WERI-Rb-1 (cell line): Measurements from ENCODE around the gene LENG1.
"Not testable (repeated sequence)": the region's sequence is repeated elsewhere in the genome, so short reads cannot be mapped to it uniquely, and the experiment has no call there.

Source experiments
- DNase-seq: peaks from one replicate; pipeline ENCODE4 v3.0.0-alpha.2; 2020
- H3K27ac ChIP-seq: fragments of 250-450 bp; sonication (Bioruptor Pico); 2 replicates; pipeline ENCODE4 v1.5.1; 2020; ENCODE audit warnings: mild to moderate bottlenecking, moderate library complexity
- H3K27me3 ChIP-seq: fragments of 250-450 bp; sonication (Bioruptor Pico); 2 replicates; pipeline ENCODE4 v1.5.1; 2021; ENCODE audit warnings: mild to moderate bottlenecking, low read depth, moderate library complexity; ENCODE audit not compliant: insufficient read depth, severe bottlenecking
- H3K36me3 ChIP-seq: fragments of 250-450 bp; sonication (Bioruptor Pico); 2 replicates; pipeline ENCODE4 v1.5.1; 2020; ENCODE audit warnings: mild to moderate bottlenecking, moderate library complexity
- H3K4me3 ChIP-seq: 2 replicates; pipeline ENCODE4 v1.5.1; 2011; ENCODE audit warnings: low read depth, mild to moderate bottlenecking, control low read depth, low read length
- H3K9me3 ChIP-seq: fragments of 250-450 bp; sonication (Bioruptor Pico); 2 replicates; pipeline ENCODE4 v1.5.1; 2021; ENCODE audit warnings: mild to moderate bottlenecking, moderate library complexity; ENCODE audit not compliant: severe bottlenecking
- TF ChIP-seq, protein P1 (sequence below): IDR thresholded peaks from 2 replicates; pipeline ENCODE4 v1.5.1; 2011; ENCODE audit warnings: low read depth, mild to moderate bottlenecking, control low read depth, inconsistent platforms, low read length

LENG1 gene

DNA sequence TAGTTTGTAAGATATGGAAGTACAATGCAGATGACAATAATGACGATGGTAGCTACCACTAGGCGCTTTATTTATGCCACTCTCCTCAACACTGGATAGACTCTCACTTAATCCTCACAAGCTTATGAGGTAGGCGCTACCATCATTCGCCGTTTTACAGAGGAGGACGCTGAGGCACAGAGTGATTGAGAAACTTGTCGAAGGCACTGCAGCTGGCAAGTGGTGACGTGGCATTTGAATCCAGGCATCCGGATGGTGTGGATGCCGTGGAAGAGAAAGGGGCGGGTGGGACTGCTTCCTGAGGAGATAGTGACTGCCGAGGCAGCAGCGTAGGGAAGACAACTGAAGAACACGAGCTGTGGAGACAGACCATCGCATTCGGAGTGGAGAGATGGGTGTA, 39.9 kb upstream of the LENG1 start:
- Histone ChIP-seq H3K4me3 (no peak overlapping the region), H3K27me3 (no peaks in the 10 kb centered on the region)

GRCh38 chr19:54197121-54197520, 37.6 kb upstream of the LENG1 start:
- H3K36me3 ChIP-seq, result peaks cover 50% of the 10 kb centered on the region
- DNase-seq, result no peak
- H3K4me3 ChIP-seq, result no peak overlapping the region
- TF ChIP-seq, protein P1, sequence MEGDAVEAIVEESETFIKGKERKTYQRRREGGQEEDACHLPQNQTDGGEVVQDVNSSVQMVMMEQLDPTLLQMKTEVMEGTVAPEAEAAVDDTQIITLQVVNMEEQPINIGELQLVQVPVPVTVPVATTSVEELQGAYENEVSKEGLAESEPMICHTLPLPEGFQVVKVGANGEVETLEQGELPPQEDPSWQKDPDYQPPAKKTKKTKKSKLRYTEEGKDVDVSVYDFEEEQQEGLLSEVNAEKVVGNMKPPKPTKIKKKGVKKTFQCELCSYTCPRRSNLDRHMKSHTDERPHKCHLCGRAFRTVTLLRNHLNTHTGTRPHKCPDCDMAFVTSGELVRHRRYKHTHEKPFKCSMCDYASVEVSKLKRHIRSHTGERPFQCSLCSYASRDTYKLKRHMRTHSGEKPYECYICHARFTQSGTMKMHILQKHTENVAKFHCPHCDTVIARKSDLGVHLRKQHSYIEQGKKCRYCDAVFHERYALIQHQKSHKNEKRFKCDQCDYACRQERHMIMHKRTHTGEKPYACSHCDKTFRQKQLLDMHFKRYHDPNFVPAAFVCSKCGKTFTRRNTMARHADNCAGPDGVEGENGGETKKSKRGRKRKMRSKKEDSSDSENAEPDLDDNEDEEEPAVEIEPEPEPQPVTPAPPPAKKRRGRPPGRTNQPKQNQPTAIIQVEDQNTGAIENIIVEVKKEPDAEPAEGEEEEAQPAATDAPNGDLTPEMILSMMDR, result no peak
- no peaks in the 10 kb centered on the region for H3K27me3 ChIP-seq
- H3K27ac ChIP-seq, result no peak overlapping the region
- no peaks in the 10 kb centered on the region for H3K9me3 ChIP-seq

More for the DNA sequence above, 39.9 kb upstream of the LENG1 start:
- H3K27ac ChIP-seq, result no peak overlapping the region
- no peak for DNase-seq
- TF ChIP-seq, protein P1, result no peak
- H3K9me3 ChIP-seq, result no peaks in the 10 kb centered on the region
- peaks cover 54% of the 10 kb centered on the region for H3K36me3 ChIP-seq

DNA sequence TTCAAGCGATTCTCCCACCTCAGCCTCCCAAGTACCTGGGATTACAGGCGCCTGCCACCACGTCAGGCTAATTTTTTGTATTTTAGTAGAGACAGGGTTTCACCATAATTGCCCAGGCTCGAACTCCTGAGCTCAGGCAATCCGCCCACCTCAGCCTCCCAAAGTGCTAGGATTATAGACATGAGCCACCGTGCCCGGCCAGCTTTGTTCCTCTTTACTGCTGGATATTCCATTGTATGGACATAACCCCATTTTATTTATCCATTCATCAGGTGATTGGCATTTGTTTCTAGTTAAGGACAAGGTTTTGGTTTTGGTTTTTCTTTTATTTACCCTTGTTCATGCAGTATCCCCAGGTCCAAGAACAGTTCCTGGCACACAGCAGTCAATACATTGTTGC, 37.0 kb upstream of the LENG1 start:
- no peak overlapping the region for H3K27ac ChIP-seq
- no peaks in the 10 kb centered on the region for H3K9me3 ChIP-seq
- no peak for DNase-seq
- TF ChIP-seq, protein P1, result no peak
- no peaks in the 10 kb centered on the region for H3K27me3 ChIP-seq
- H3K36me3 ChIP-seq, result peaks cover 44% of the 10 kb centered on the region
- H3K4me3 ChIP-seq, result no peak overlapping the region

- DNase-seq, H3K9me3 ChIP-seq, H3K27me3 ChIP-seq, H3K27ac ChIP-seq, H3K4me3 ChIP-seq: not testable (repeated sequence)
- peaks cover 35% of the 10 kb centered on the region for H3K36me3 ChIP-seq
These were observed 34.9 kb upstream of the LENG1 start for GRCh38 chr19:54194463-54194862.

GRCh38 chr19:54193011-54193410, 33.5 kb upstream of the LENG1 start:
- Histone ChIP-seq H3K36me3 (peaks cover 34% of the 10 kb centered on the region), H3K9me3 (no peaks in the 10 kb centered on the region), H3K27ac (no peak overlapping the region), H3K4me3 (no peak overlapping the region), H3K27me3 (no peaks in the 10 kb centered on the region)
- TF ChIP-seq, protein P1, result no peak
- no peak for DNase-seq

DNA sequence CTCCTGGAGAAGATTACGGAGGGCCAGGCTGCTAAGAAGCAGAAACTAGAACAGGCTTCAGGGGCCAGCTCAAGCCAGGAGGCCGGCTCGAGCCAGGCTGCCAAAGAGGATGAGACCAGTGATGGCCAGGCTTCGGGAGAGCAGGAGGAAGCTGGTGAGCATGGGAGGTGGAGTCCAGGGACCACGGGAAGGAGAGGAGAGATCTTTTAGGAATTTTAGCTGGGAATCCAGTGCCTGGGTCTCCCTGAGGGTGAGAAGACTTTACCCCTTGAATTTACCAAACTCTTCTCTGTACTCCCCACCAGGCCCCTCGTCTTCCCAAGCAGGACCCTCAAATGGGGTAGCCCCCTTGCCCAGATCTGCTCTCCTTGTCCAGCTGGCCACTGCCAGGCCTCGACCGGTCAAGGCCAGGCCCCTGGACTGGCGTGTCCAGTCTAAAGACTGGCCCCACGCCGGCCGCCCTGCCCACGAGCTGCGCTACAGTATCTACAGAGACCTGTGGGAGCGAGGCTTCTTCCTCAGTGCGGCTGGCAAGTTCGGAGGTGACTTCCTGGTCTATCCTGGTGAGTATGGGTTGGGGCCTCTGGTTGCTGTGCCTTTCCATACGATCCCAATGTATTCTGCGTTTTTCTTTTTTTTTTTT, 32.4 kb upstream of the LENG1 start:
- Histone ChIP-seq H3K4me3 (peak overlapping the region; percentile 81), H3K27ac (peak overlapping the region; percentile 99), H3K36me3 (peaks cover 33% of the 10 kb centered on the region), H3K9me3 (no peaks in the 10 kb centered on the region), H3K27me3 (no peaks in the 10 kb centered on the region)
- no peak for DNase-seq
- TF ChIP-seq, protein P1, result no peak
